Ureter (tissue), 1 donor: ENCODE data around the gene STPG1. TPM values are rescaled to one million over a fixed set of nuclear protein-coding genes. Genes with fewer than 3 reads are reported as not detected.
"Not testable (repeated sequence)": the region's sequence is repeated elsewhere in the genome, so short reads cannot be mapped to it uniquely, and the experiment has no call there.

Source experiments
- DNase-seq: peaks from one replicate; pipeline ENCODE4 v3.0.0-alpha.2; 2020; ENCODE audit warnings: low spot score
- total RNA-seq: library from RNA; stranded (reverse); gene quantifications from one replicate; pipeline ENCODE4 v1.2.4, GENCODE V29; 2023
- donor health status: DM: yes; HTN: yes; CAD: no.

The STPG1 gene, protein sequence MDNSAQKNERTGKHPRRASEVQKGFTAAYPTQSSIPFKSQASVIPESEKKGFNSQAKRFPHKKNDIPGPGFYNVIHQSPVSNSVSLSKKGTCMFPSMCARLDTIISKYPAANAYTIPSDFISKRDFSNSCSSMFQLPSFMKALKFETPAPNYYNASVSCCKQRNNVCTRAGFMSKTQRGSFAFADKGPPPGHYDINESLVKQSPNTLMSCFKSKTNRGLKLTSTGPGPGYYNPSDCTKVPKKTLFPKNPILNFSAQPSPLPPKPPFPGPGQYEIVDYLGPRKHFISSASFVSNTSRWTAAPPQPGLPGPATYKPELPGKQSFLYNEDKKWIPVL
- total RNA-seq = 23.8 TPM

DNA sequence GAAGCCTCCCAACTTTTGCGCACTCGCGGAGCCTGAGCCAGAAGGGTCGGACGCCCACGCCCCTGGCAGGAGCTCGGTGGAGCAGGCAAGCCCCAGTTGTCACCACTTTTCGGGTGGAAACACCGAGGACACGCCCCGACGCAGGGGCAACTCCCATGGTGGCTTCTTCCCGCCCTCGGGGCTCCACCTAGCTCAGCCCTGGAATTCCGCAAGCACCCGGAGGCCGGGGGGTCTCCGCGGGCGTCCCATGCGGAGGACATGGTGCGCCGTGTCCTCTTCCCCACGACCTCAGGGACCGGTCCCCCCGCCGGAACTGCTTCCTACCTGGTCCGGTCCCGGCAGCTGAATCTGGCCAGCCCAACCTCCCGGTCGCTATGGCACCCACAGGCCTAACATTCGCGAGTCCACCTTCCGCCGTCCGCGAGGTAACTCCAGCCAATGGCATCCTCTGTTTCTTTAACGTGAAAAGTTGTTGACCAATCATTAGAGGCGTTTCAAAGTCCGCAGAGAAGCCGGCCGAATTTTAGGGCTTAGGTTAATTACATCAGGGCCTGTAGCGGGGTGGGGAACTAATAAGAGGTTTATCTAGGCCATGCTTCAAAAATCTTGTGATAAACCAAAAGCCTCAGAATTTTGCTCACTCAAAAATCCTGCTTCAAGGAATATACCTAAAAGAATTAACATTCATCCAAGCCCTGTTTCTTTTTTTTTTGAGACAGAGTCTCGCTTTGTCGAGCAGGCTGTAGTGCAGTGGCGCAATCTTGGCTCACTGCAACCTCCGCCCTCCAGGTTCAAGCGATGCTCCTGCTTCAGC is at the start of gene STPG1:
Gene STPG1, minus strand, starts transcription at position 433 of the 814 bp plus-strand sequence. CDS start 12,394 bp downstream, outside the sequence.
- peak; percentile 90 for DNase-seq

DNA sequence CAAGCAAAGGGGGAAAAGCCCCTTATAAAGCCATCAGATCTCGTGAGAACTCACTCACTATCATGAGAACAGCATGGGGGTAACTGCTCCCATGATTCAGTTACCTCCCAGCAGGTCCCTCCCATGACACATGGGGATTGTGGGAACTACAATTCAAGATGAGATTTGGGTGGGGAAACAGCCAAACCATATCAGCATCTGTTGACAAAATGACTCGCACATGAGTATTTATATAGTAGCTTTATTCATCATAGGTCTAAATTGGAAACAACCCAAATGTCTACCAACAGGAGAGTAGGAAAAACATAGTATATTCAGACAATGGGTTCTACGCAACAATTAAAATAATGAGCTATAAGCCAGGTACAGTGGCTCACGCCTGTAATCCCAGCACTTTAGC is 48.5 kb upstream of the STPG1 start:
- DNase-seq = not testable (repeated sequence)

DNA sequence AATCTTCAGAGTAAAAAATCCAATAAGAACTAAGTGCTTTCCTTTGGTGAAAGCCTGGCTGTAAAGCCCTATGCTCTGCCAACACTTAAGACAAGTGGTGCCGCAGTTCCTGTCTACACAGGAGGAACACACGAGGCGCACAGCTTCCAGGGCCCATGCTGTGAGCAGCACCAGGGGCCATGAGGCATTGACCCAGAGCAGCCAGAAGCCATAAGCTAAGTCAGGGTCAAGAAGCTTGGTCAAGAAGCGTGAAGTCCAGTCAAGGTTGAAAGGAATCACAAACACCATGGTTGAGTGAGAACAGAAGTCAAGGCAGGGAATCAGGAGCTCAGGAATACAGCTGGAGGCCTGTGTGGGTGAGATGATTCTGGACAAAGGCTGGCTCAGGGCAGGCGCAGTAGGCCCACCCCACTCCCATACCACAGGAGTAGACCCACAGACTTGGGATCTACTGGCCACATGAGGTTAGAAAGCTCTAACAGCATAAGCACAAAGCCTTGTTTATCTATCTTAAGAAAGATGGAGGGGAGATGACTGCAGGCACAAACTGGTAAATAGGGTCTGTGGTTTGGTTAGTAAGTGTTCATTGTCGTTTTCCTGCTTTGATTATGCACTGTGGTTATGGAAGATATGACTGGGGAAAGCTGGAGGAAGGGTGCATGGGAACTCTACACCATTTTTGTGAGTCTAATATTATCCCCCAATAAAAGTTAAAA is 46.1 kb upstream of the STPG1 start:
- DNase-seq = no peak

DNA sequence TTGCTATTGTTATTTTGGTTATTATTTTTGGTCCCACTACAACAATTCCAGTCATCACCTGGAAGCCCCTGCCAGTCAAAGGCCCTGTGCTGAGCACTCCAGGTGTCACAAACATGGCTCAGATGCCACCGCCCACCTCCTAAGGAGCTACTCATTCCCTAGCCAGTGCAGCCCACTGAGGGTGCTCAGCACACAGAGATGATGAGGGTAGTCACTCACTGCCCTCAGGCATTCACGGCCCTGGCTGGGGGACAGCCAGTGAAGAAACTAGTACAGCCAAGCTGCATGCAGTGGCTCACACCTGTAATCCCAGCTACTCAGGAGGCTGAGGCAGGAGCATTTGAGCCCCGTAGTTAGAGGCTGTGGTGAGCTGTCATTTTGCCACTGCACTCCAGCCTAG is 44.3 kb upstream of the STPG1 start:
- DNase-seq = no peak

DNA sequence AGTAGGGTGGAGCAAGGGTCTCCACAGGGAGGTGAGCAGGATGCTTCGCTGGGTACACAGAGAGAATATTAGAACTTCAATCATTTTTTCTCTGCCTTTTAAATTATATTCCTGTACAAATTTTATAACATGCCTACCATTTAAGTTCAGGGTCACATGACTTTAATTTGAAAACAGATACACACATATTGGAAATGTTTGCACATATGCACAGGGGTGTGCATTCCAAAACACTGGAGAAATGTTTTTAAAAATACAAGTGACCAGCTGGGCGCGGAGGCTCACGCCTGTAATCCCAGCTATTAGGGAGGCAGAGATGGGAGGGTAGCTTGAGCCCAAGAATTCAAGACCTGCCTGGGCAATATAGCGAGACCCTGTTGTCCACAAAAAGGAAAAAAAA is 41.7 kb upstream of the STPG1 start:
- DNase-seq = no peak

DNA sequence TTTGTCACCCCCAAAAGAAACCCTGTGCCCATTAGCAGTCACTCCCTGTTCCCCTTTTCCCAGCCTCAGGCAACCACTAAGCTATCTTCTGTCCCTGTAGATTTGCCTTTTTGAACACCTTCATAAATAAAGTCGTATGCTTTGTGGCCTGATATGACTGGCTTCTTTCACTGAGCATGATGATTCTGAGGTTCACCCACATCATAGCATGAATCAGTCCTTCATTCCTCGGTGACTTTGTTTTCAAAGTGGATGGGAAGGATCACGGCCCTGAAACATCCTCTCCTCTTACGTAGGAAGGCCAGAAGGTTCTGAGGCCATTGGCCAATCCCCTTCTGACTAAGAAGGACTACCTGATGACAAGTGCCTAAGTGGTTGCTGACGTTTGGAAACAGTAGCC is 41.1 kb upstream of the STPG1 start:
- no peak for DNase-seq

DNA sequence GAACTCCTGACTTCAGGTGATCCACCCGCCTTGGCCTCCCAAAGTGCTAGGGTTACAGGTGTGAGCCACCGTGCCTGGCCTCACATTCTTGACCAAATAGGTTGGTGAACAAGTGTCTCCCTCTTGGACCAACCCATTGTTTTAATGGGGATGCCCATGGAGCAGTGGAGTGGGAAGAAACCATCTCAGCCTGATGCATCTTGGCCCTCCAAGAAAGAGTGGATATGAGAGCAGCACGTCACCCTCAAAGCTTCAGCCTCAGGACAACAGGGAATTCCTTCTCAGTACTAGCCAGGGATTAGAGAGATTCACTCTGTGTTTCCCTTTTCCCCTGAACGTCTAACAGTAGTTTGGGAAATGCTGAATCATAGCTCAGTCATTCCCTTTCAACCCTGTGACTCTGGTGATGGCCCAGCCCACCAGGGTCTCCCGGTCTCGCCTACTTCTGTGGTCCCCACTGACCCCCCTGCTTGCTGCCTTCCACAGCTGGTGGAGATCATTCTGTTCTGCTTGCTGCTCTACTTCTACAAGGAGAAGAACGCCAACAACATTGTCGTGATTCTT is 39.4 kb upstream of the STPG1 start:
- no peak for DNase-seq

DNA sequence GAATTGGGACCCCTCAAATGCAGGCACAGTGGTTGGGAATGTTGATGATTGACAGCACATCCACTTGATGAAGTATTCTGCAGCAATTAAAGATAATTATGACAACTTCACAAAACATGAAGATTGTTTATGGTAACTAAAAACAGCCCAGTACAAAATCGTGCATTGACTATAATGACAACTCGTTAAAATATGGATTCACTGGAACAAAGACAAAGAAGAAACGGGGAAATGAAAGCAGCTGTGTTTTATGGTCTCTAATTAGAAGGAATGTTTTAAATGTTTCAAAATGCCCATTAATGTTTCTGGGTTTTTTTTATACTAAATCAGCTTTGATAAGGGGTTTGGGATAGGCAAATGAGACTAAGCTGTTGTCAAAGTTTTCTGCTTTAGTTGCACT is 38.2 kb upstream of the STPG1 start:
- no peak for DNase-seq

DNA sequence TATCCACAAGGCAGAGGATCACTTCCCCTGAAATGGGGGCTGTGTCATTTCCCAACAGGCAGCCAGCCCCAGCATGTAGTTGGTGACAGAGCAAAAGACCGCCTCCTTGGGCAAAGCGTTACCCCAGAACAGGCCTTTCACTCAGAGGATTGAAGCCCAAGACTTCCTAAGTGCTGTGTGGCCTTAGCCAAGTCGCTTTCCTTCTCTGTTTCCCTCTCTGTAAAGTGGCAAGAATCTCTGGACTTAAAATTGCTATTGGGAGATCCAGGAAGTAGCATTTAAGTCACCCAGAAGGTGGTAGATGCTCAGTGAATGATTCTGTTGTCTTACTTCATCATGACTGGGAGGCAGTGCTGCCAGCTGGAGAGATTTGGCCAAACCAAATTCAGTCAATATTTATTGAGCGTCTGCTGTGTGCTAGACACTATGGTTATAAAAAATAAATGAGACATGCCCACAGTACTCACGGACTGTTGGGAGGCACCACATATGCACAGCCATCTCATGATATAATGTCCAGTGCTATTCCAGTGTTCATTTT is 37.3 kb upstream of the STPG1 start:
- no peak for DNase-seq

DNA sequence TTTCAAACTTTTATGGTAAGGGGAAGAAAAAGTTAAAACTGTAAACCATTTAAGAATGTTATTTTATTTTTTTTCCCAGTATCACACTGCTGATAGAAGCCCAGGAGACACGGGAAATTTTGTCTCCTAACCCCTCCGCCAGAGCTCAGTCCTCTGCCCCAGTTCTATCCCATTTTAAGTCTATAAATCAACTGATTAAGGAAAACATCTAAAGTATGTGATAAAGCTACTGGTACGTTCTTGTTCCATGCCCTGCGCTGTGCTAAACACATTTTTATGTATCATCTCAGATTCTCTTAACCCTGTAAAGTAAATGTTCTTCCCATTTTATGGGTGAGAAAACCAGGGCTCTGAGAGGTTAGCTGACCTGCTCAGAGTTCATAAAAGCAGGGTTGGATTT is 36.7 kb upstream of the STPG1 start:
- no peak for DNase-seq

DNA sequence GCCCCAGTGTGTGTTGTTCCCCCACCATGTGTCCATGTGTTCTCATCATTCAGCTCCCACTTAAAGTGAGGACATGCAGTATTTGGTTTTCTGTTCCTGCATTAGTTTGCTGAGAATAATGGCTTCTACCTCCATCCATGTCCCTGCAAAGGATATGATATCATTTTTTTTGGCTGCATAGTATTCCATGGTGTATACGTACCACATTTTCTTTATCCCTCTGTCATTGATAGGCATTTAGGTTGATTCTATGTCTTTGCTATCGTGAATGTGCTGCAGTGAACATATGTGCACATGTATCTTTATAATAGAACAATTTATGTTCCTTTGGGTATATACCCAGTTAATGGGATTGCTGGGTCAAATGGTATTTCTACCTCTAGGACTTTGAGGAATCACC is 32.9 kb upstream of the STPG1 start:
- not testable (repeated sequence) for DNase-seq

DNA sequence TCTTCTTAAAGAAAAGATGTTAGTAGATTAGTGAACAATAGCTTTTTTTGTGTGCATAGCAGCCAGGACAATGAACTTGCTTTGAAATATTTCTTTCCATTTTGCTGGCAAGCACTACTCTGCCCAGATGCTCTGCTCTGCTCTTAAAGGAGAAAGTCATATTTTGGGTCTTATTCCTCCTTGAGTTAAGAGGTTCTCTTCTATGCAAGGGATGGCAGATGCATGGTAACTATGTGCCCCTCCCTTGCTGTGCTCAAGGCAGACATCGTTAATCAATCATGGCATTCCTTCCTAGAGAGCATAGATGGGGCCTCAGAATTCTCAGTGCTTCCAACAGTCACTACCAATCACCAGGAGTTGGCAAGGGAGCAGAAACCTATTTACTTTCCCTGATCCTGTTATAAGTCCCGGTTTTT is 29.7 kb upstream of the STPG1 start:
- DNase-seq = no peak

DNA sequence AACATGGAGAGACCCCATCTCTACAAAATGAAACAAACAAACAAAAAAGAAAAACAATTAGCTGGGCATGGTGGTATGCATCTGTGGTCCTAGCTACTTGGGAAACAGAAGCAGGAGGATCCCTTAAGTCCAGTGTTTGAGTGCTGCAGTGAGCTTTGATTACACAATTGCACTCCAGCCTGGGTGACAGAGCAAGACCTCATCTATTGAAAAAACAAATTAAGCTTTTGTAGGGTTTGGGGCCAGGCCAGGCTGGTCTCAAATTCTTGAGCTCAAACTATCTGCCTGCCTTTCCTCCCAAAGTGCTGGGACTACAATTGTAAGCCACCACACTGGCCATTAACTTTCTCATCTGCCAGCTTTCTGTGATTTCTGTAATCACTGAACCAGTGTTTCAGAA is 29.2 kb upstream of the STPG1 start:
- no peak for DNase-seq

DNA sequence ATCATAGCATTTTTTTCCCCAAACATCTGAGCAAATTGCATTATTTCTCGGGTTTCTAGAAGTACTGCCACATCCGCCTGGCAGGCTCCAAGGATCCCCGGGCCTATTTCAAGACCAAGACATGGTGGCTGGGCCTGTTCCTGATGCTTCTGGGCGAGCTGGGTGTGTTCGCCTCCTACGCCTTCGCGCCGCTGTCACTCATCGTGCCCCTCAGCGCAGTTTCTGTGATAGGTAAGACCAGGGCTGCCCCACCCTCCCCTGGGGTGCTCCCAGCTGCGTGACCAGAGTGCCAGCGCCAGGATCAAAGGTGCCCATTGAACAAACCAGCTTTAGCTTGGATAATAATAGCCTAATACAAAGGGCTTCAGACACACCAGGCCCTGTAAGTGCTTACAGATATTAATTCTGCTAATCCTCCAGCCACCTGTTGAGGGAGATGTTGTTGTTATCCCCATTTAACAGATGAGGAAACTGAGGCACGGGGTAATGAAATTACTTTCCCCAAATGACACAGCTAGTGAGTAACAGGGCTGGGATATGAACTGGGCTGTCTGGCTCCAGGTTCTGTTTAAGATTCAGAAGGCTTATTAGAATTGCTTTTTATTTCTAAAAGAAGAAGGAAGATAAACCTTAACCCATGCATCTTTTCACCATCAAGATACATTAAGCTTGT is 28.6 kb upstream of the STPG1 start:
- DNase-seq = no peak

DNA sequence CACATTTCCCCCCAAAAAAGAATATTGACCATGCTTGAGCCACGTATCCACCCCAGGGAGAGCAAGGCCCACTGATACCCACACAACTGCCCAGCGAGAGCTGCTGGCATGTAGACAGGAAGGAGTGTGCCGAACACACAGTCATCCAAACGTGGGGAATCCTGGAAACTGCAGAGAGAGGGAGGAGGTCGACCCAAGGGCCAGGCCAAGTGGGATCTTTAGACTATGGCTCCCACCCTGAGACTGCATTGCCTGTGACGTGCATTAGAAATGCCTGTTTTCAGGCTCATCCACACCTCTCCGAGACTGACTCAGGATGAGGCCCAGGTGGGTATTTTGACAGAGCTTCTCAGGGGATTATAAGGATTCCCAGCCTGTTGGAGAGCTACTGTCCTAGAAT is 27.9 kb upstream of the STPG1 start:
- no peak for DNase-seq

DNA sequence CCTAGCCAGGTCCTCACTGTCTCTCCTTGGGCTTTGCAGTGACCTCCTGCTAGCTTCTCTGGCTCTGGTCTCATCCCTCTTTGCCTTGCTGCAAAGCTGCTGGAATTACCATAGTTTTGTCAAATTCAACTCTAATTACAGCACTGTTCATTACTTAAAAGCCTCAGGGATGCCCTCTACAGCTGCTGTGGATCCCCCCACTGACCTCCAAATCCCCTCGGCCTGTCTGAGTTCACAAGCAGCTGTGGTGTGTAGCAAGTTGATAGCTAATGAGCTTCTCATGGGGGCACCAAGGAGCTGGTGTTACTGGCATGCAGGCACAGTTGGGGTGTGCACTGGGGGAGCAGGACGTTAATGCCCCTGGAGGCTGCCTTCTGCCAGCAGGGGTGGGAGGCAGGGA is 26.9 kb upstream of the STPG1 start:
- no peak for DNase-seq

DNA sequence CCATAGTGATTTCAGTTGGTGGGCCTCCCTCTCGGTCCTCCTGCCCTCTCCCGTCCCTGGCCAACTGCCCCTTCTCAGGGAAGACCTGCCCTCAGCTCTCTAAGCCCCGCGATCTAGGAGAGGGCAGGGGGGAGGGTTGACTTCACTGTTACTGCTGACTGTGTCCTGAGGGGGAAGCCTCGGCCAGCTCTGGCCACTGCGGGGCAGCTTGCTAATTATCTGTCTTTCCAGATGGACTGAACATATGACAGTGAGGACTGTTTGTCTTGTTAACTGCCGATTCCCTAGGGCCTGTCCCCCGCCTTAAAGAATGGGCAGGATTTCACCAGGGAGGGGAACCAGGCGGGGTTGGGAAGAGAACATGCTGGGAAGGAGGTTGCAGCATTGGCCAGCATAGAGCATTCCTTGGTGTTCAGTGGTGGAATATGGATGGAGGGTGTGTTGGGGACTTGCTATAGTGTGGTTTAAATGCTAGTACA is 24.9 kb upstream of the STPG1 start:
- no peak for DNase-seq

DNA sequence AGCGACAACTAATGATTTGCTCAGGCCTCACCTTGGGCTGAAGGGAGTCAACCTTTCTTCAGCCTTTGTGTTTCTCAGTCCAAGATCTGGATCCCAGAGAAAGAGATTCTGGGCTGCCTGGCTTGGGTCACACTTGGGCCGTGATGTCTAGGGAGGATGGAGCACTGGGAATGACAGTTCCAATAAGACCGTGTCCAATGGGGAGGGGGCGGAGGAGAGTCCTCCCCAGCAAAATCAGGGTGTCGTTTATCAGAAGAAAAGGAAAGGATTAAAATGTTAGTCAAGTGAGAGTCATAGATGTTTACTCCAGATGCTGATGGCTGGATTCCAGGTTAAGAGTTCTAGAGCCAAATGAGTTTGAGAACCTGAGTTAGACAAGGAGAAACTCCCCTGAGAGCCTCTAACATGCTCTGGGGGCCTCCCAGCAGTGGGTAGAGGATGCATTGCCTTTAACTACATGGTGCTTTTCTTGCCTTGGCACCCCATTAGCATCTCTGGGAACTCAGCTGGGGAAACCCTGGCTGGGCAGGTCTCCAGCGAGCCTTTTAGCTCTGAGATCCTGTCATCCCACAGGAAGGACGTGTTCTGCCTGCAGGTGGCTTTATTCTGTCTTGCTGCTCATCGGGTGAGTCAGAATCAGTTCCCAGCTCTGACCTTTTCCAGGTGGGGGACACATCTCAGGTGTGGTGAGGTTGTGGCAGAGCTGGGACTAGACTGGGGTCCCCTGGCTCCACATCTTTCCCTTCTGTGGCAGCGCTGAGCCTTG is 24.2 kb upstream of the STPG1 start:
- no peak for DNase-seq

DNA sequence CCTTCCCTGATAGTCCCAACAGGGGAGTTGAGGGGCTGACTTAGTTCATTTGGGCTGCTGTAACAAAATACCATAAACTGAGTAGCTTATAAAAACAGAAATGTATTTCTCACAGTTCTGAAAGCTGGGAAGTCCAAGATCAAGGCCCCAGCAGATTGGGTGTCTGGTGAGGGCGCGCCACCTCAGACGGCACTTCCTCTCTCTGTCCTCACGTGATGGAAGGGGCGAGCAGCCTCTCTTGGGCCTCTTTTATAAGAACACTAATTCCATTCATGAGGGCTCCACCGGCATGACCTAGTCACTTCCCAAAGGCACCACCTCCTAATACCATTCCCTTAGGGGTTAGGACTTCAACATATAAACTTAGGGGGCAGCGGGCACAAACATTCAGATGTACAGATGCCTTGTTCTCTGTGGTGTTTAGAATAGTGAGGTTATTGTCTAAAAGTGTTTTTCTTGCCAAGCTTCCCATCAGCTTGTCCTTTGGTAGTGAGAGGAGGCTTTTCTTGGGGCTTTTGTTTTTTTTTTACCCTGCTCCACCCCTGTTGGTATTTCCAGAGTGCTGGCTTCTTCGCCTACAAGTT is 22.3 kb upstream of the STPG1 start:
- DNase-seq = no peak

DNA sequence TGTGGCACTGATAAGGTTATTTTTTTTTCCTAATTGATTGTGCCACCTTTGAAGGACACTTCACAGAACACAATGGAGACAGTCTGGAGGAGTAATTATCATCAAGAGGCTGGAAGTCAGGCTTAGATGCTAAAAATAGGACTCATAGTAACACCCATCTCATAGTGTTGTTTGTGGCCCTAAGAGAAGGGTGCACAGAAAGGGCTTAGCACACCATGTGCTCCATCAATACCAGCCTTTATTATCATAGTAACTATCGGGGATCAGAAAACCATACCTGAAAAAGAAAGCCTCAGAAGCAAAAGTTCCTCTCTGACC is 13.9 kb upstream of the STPG1 start:
- DNase-seq = no peak
